Dendritic cell treated with granulocyte-macrophage colony-stimulating factor and Interleukin-4, amounts not matched to agents 40 ng/mL and 50 ng/mL, for 4 days (primary cell): Measurements from ENCODE around the gene SLC12A9.

Experiments
- H3K27ac Mint-ChIP-seq: one replicate; pipeline ENCODE4 v1.8.0; 2022; ENCODE audit warnings: mild to moderate bottlenecking, mixed read lengths
- H3K27me3 Mint-ChIP-seq: one replicate; pipeline ENCODE4 v1.8.0; 2022; ENCODE audit warnings: mild to moderate bottlenecking, mixed read lengths
- H3K36me3 Mint-ChIP-seq: one replicate; pipeline ENCODE4 v1.8.0; 2022; ENCODE audit warnings: low read depth, mixed read lengths
- H3K4me1 Mint-ChIP-seq: one replicate; pipeline ENCODE4 v1.8.0; 2022; ENCODE audit warnings: low read depth, mixed read lengths
- H3K4me3 Mint-ChIP-seq: one replicate; pipeline ENCODE4 v1.8.0; 2022; ENCODE audit warnings: mild to moderate bottlenecking, moderate library complexity, mixed read lengths
- H3K9me3 Mint-ChIP-seq: one replicate; pipeline ENCODE4 v1.8.0; 2022; ENCODE audit warnings: mixed read lengths
- intact Hi-C: fragments of 100-400 bp; cut with micrococcal nuclease; formaldehyde crosslinking; loops from one replicate; pipeline ENCODE4 v1.15.0; 2022

Gene SLC12A9

GRCh38 chr7:100886936-100887515 is 34.5 kb downstream of the SLC12A9 start:
- Mint-ChIP-seq H3K9me3 (no peaks in the 10 kb centered on the region), H3K4me3 (peak overlapping the region; percentile 25), H3K27me3 (peaks cover 20% of the 10 kb centered on the region), H3K36me3 (peaks cover 68% of the 10 kb centered on the region), H3K27ac (peak overlapping the region; percentile 78), H3K4me1 (peaks cover 72% of the 10 kb centered on the region)
- intact Hi-C loops, result loop anchor here (1.0 kb wide), 1 partner anchor 12 kb away; the partner anchor contains the start of gene SRRT

GRCh38 chr7:100887516-100888290 is 35.2 kb downstream of the SLC12A9 start:
- Mint-ChIP-seq H3K27me3 (peaks cover 26% of the 10 kb centered on the region), H3K27ac (peak overlapping the region; percentile 78), H3K36me3 (peaks cover 61% of the 10 kb centered on the region), H3K4me3 (peak overlapping the region; percentile 25), H3K9me3 (no peaks in the 10 kb centered on the region), H3K4me1 (peaks cover 72% of the 10 kb centered on the region)
- intact Hi-C loops, result loop anchor here (1.0 kb wide), 1 partner anchor 12 kb away; the partner anchor contains the start of gene SRRT

GRCh38 chr7:100888291-100888987 is 35.9 kb downstream of the SLC12A9 start:
- H3K36me3 Mint-ChIP-seq, result peaks cover 54% of the 10 kb centered on the region
- peak overlapping the region; percentile 74 for H3K4me3 Mint-ChIP-seq
- intact Hi-C loops, result no loop called here
- H3K27ac Mint-ChIP-seq, result peak overlapping the region; percentile 78
- no peaks in the 10 kb centered on the region for H3K9me3 Mint-ChIP-seq
- H3K4me1 Mint-ChIP-seq, result peaks cover 72% of the 10 kb centered on the region
- H3K27me3 Mint-ChIP-seq, result peaks cover 34% of the 10 kb centered on the region

GRCh38 chr7:100888988-100889750 is 36.7 kb downstream of the SLC12A9 start, which contains the start of gene UFSP1:
Gene UFSP1 (minus strand): TSS chr7:100889715. CDS start chr7:100889271, 444 bp downstream.
- peaks cover 41% of the 10 kb centered on the region for H3K27me3 Mint-ChIP-seq
- H3K9me3 Mint-ChIP-seq, result no peaks in the 10 kb centered on the region
- H3K27ac Mint-ChIP-seq, result peak within 1 kb of the TSS; percentile 78
- intact Hi-C loops, result no loop called here
- peaks cover 68% of the 10 kb centered on the region for H3K4me1 Mint-ChIP-seq
- H3K36me3 Mint-ChIP-seq, result peaks cover 46% of the 10 kb centered on the region
- H3K4me3 Mint-ChIP-seq, result peak within 1 kb of the TSS; percentile 79

GRCh38 chr7:100890653-100891567 is 38.4 kb downstream of the SLC12A9 start:
- intact Hi-C loops, result loop anchor here (5.0 kb wide), 1 partner anchor 196 kb away; the partner anchor contains the start of gene TRIM56
- H3K4me3 Mint-ChIP-seq, result peak overlapping the region; percentile 79

GRCh38 chr7:100891568-100892247 is 39.2 kb downstream of the SLC12A9 start:
- no peak overlapping the region for H3K27ac Mint-ChIP-seq
- H3K27me3 Mint-ChIP-seq, result peaks cover 60% of the 10 kb centered on the region
- peaks cover 56% of the 10 kb centered on the region for H3K4me1 Mint-ChIP-seq
- H3K4me3 Mint-ChIP-seq, result no peak overlapping the region
- no peaks in the 10 kb centered on the region for H3K9me3 Mint-ChIP-seq
- intact Hi-C loops, result loop anchor here (5.0 kb wide), 1 partner anchor 196 kb away; the partner anchor contains the start of gene TRIM56
- peaks cover 21% of the 10 kb centered on the region for H3K36me3 Mint-ChIP-seq

More at GRCh38 chr7:100890653-100891567, 38.4 kb downstream of the SLC12A9 start:
- Mint-ChIP-seq H3K27me3 (peaks cover 54% of the 10 kb centered on the region), H3K4me1 (peaks cover 58% of the 10 kb centered on the region), H3K36me3 (peaks cover 29% of the 10 kb centered on the region), H3K27ac (peak overlapping the region; percentile 78), H3K9me3 (no peaks in the 10 kb centered on the region)

GRCh38 chr7:100892364-100893317 is 40.1 kb downstream of the SLC12A9 start:
- no peak overlapping the region for H3K4me3 Mint-ChIP-seq
- H3K27ac Mint-ChIP-seq, result no peak overlapping the region
- no peaks in the 10 kb centered on the region for H3K9me3 Mint-ChIP-seq
- H3K36me3 Mint-ChIP-seq, result peaks cover 12% of the 10 kb centered on the region
- peaks cover 66% of the 10 kb centered on the region for H3K27me3 Mint-ChIP-seq
- intact Hi-C loops, result loop anchor here (5.0 kb wide), 1 partner anchor 195 kb away; the partner anchor contains the start of gene TRIM56
- H3K4me1 Mint-ChIP-seq, result peaks cover 52% of the 10 kb centered on the region

- H3K4me3 Mint-ChIP-seq, result no peak overlapping the region
- H3K4me1 Mint-ChIP-seq, result peaks cover 44% of the 10 kb centered on the region
- H3K36me3 Mint-ChIP-seq, result peaks cover 4% of the 10 kb centered on the region
- no peak overlapping the region for H3K27ac Mint-ChIP-seq
- no peaks in the 10 kb centered on the region for H3K9me3 Mint-ChIP-seq
- intact Hi-C loops, result loop anchor here (5.0 kb wide), 1 partner anchor 194 kb away; the partner anchor contains the start of gene TRIM56
- H3K27me3 Mint-ChIP-seq, result peaks cover 73% of the 10 kb centered on the region
These were observed 40.9 kb downstream of the SLC12A9 start for GRCh38 chr7:100893318-100893895.

- Mint-ChIP-seq H3K27me3 (peaks cover 79% of the 10 kb centered on the region), H3K36me3 (no peaks in the 10 kb centered on the region), H3K9me3 (no peaks in the 10 kb centered on the region), H3K4me3 (no peak overlapping the region), H3K27ac (no peak overlapping the region), H3K4me1 (peaks cover 37% of the 10 kb centered on the region)
- intact Hi-C loops, result loop anchor here (5.0 kb wide), 1 partner anchor 193 kb away; the partner anchor contains the start of gene TRIM56
These were observed 41.6 kb downstream of the SLC12A9 start for GRCh38 chr7:100893910-100894721.
